Stimulated activated memory B cell treated with anti-CD40 and anti-IgM and Interleukin-4, amounts not matched to agents 10 μg/mL and 1 μg/mL and 100 μg/mL, for 72 hours (primary cell): ENCODE measurements around the gene SLC16A10.
"Not testable (repeated sequence)": the region's sequence is repeated elsewhere in the genome, so short reads cannot be mapped to it uniquely, and the experiment has no call there.

ENCODE experiments used
- ATAC-seq: fragments of 150-1000 bp; cut with Tn5 transposase; 2 replicates; pipeline ENCODE4 v1.10.0; 2021
- H3K27ac Mint-ChIP-seq: one replicate; pipeline ENCODE4 v1.8.0; 2022; ENCODE audit warnings: mild to moderate bottlenecking, mixed read lengths
- H3K27me3 Mint-ChIP-seq: one replicate; pipeline ENCODE4 v1.8.0; 2022; ENCODE audit warnings: mixed read lengths
- H3K36me3 Mint-ChIP-seq: one replicate; pipeline ENCODE4 v1.8.0; 2022; ENCODE audit warnings: mixed read lengths
- H3K4me1 Mint-ChIP-seq: one replicate; pipeline ENCODE4 v1.8.0; 2022; ENCODE audit warnings: mixed read lengths
- H3K4me3 Mint-ChIP-seq: one replicate; pipeline ENCODE4 v1.8.0; 2022; ENCODE audit warnings: mild to moderate bottlenecking, moderate library complexity, mixed read lengths
- H3K9me3 Mint-ChIP-seq: one replicate; pipeline ENCODE4 v1.8.0; 2022; ENCODE audit warnings: mixed read lengths

Gene SLC16A10

DNA sequence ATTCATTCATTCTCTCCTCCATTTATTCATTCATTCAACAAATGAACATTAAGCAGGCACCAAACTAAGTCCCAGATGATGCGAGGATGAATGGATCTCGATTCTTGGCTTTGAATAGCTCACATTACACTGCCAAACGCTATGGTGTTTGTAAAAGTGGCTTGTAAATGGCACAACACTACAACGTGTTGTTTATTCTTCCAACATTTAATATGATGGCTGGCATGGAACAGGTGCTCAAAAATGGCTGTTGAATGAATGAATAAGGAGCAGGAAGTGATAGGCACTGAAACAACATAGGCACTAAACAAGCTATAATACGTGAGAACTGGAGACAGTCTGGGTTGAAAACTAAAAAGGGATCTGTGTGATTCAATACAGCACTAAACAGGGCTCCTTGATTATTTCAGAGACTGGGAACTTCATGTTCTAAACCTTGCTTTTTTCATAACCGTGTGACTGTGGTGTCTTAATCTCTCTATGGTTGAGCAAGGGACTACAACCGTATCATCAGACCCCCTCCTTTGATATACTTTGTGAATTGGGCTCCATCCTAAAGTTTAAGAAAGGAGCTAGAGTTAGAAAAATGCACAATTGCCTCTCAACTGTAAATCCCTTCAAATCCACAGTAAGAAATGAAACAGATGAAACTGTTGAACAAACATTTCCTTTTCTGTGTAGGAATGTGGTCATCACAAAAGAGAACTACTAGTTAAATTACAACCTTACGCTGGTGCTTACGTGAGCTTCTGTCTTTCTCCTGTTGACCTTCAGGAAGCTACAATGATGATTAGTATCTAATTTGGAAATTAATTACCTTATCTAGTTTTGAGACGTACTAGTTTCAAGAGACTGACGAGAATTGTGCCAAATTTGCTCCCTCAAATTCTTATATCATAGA, 16.9 kb upstream of the SLC16A10 start:
- Mint-ChIP-seq H3K9me3 (no peaks in the 10 kb centered on the region), H3K4me1 (no peaks in the 10 kb centered on the region), H3K27ac (no peak overlapping the region), H3K4me3 (no peak overlapping the region), H3K36me3 (no peaks in the 10 kb centered on the region), H3K27me3 (peaks cover 59% of the 10 kb centered on the region)
- no peak for ATAC-seq

DNA sequence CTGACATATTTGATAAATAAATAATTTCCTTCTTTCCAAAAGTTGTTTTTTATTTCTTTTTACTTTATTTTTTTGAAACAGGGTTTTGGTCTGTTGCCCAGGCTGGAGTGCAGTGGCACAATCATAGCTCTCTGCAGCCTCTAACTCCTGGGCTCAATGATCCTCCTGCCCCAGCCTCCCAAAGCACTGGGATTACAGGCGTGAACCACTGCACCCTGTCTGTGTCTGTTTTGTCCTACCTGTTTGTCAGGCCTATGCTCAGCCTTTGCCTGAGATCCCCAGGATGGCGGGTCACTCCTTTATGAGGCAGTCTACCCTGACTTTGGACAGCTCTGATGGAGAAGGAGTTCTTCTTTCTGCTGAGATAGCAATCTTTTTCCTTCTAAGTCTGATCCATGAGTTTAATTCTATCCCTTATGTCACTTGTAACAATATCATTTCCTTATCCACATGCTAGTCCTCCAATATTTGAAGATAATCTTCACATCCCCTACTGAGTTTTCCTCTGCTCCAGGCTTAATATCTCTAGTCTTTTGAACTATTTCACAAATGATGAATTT, 14.4 kb upstream of the SLC16A10 start:
- Mint-ChIP-seq H3K27me3 (peaks cover 35% of the 10 kb centered on the region), H3K4me3 (no peak overlapping the region), H3K27ac (no peak overlapping the region), H3K9me3 (no peaks in the 10 kb centered on the region), H3K4me1 (no peaks in the 10 kb centered on the region), H3K36me3 (no peaks in the 10 kb centered on the region)
- no peak for ATAC-seq

DNA sequence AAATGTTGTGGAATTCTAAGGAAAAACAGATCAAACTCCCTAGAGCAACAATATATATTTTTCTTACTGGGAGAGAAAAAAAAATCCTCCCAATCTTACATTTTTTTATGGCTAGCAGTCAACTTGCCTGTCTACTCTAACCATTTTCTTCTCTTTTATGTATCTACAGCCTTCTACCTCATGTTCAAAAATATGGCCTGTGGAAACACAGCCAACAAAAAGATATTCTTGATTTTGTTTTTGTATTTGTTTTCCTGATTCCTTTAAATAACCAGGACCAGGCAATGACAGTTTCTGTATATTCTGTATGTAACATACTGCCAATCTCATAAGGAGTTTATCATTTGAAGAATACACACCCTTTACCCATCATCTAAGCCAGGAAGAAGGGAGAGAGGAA, 13.0 kb upstream of the SLC16A10 start:
- H3K36me3 Mint-ChIP-seq: no peaks in the 10 kb centered on the region
- H3K9me3 Mint-ChIP-seq: no peaks in the 10 kb centered on the region
- H3K27ac Mint-ChIP-seq: no peak overlapping the region
- no peaks in the 10 kb centered on the region for H3K4me1 Mint-ChIP-seq
- H3K4me3 Mint-ChIP-seq: no peak overlapping the region
- peaks cover 23% of the 10 kb centered on the region for H3K27me3 Mint-ChIP-seq
- ATAC-seq: no peak

DNA sequence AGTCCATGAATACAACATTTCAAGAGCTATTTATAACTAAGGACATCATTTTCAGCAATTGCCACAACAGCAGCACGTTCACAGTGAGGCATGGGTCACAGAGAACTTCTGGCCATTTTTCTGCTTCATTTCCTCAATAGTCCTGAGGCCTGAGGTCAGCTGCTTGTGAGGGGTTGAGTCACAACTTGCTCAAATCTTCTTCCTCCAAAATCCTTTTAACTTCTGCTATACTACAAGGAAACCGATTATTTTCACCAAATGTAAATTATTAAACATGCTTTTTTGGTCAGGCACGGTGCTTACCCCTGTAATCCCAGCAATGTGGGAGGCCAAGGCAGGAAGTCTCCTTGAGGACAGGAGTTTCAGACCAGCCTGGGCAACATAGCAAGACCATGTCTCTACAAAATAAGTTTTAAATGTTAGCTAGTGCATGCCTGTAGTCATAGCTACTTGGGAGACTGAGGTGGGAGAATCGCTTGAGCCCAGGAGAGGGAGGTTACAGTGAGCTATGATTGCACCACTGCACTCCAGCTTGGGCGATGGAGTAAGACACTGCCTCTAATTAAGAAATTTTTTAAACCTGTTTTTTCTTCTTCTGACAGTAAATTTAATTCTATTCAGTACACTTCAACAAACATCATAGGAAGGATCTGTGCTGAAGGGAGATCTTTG, 11.1 kb upstream of the SLC16A10 start:
- Mint-ChIP-seq H3K27ac (no peak overlapping the region), H3K4me1 (no peaks in the 10 kb centered on the region), H3K9me3 (no peaks in the 10 kb centered on the region), H3K36me3 (no peaks in the 10 kb centered on the region), H3K27me3 (peaks cover 23% of the 10 kb centered on the region), H3K4me3 (no peak overlapping the region)
- no peak for ATAC-seq

DNA sequence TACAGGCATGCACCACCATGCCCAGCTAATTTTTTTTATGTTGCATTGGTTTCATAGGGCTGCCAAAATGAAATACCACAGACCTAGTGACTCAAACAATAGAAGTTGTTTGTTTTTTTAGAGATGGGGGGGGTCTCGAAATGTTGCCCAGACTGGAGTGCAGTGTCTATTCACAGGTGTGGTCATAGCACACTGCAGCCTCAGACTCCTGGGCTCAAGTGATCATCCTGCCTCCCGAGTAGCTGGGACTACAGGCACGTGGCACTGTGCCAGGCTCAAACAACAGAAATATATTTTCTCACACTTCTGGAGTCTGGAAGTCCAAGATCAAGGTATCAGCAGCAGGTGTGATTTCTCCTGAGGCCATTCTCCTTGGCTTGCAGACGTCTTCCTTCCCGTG, 6.6 kb upstream of the SLC16A10 start:
- Mint-ChIP-seq H3K4me3 (no peak overlapping the region), H3K9me3 (no peaks in the 10 kb centered on the region), H3K36me3 (no peaks in the 10 kb centered on the region), H3K27ac (no peak overlapping the region), H3K27me3 (peaks cover 20% of the 10 kb centered on the region), H3K4me1 (no peaks in the 10 kb centered on the region)
- ATAC-seq: no peak

DNA sequence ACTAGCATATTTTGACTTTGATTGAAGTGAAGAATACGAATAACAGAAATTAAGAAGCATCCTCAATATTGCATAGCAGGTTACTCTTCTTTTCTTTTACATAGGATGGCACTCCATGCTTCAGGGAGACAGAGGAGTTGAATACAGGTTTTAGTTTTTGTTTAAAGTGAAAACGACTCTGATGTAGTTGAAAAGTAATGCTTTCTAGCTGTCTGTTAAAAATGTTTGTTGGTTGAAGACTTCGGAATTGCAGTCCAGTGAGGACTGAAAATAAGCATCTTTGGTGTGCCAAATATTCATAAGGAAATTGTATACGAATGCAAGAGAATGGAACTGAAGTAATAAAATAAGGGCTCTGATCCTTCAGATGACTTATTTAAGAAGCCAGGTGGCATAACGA, 618 bp upstream of the SLC16A10 start:
- Mint-ChIP-seq H3K4me3 (peak overlapping the region; percentile 71), H3K27me3 (peaks cover 59% of the 10 kb centered on the region), H3K36me3 (no peaks in the 10 kb centered on the region), H3K9me3 (no peaks in the 10 kb centered on the region), H3K27ac (no peak overlapping the region), H3K4me1 (peaks cover 22% of the 10 kb centered on the region)
- ATAC-seq: no peak

DNA sequence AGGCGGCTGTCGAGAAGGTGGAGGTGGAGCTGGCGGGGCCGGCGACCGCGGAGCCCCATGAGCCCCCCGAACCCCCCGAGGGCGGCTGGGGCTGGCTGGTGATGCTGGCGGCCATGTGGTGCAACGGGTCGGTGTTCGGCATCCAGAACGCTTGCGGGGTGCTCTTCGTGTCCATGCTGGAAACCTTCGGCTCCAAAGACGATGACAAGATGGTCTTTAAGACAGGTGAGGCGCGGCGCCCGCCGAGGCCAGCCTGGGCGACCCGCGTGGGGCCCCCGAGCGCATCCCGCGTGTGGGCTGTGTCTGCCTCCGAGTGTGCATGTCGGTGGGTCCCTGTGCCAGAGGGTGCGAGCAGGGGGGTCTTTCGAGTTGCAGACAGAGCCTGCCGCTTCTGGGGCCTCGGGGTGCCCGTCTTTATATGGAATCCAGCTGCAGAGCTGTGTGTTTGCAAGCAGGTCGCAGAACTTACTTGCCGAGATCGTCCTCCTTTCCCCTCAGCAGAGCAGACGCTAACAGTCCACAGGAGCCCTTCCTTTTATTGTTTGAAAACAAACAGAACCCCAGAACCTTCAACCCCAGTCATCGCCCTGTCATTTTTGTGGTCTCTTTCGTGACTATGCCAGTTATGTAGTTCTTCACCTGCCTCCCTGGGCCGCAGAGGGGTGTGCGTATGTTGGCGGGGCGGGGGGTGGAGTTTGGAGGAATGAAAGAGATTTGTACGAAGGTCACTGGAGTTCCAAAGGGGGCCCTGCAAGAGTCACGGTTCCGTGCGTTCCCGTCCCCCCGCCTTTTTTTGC, 766 bp downstream of the SLC16A10 start:
- peaks cover 22% of the 10 kb centered on the region for H3K4me1 Mint-ChIP-seq
- peak overlapping the region; percentile 53 for H3K27ac Mint-ChIP-seq
- no peaks in the 10 kb centered on the region for H3K9me3 Mint-ChIP-seq
- no peaks in the 10 kb centered on the region for H3K36me3 Mint-ChIP-seq
- peak overlapping the region; percentile 82 for H3K4me3 Mint-ChIP-seq
- ATAC-seq: peak; percentile 40
- H3K27me3 Mint-ChIP-seq: peaks cover 53% of the 10 kb centered on the region

DNA sequence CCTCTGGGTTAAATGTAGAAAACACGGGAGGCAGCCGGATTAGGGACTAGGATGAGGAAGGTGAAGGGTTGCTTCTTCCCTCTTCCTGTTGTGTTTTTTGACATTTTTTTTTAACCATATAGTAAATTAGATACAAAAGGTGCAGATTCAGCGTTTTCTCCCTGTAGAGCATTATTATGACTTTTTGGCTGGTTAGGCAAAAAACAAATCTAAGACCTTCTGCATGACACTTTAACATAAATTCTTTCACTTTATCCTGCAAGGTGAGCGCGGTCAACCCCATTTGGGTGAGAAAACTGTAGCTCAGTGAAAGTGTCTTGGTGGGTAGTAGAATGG, 1.3 kb downstream of the SLC16A10 start:
- peak overlapping the region; percentile 53 for H3K27ac Mint-ChIP-seq
- ATAC-seq: no peak
- peak overlapping the region; percentile 82 for H3K4me3 Mint-ChIP-seq
- H3K27me3 Mint-ChIP-seq: peaks cover 48% of the 10 kb centered on the region
- no peaks in the 10 kb centered on the region for H3K36me3 Mint-ChIP-seq
- no peaks in the 10 kb centered on the region for H3K9me3 Mint-ChIP-seq
- H3K4me1 Mint-ChIP-seq: peaks cover 22% of the 10 kb centered on the region

DNA sequence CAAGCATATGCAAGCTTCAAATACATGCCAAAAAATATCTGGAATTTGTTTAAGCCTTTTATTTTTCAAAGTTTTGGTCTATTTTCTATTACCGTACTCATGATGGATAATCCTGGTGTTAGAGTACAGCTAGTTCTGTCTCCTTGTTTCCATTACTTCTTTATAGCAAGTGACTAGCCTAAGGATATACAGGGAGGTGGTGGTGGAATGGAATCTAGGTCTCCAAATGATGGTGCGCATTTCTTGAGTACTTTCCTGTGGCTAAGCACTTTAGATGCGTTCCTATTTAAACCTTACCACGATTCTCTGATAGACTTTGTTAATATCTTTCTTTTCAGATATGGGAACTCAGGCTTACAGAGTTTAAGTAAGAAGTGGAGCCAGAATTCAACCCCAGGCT, 3.5 kb downstream of the SLC16A10 start:
- ATAC-seq: no peak
- Mint-ChIP-seq H3K27me3 (peaks cover 54% of the 10 kb centered on the region), H3K4me1 (peaks cover 22% of the 10 kb centered on the region), H3K27ac (no peak overlapping the region), H3K9me3 (peaks cover 3% of the 10 kb centered on the region), H3K36me3 (no peaks in the 10 kb centered on the region), H3K4me3 (no peak overlapping the region)

DNA sequence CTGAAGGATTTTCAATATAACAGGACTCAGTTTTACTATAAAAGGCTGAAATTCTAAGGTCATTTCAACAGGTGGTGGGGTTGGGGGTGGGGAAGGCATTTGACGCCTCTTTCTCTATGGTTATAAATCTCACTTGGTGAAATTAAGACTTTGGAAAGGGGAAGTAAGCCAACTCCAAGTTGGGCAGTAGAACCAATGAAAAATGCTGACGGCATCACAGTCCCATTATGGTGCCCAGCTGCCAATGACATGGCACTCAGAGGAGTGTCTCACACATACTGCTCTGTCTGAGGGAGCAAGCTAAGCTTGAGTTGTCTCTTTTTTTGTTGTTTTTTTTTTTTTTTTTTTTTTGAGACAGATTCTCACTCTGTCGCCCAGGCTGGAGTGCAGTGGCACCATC, 4.7 kb downstream of the SLC16A10 start:
- no peak for ATAC-seq
- Mint-ChIP-seq H3K27ac (no peak overlapping the region), H3K4me1 (peaks cover 13% of the 10 kb centered on the region), H3K27me3 (peaks cover 42% of the 10 kb centered on the region), H3K4me3 (no peak overlapping the region), H3K36me3 (no peaks in the 10 kb centered on the region), H3K9me3 (peaks cover 3% of the 10 kb centered on the region)

DNA sequence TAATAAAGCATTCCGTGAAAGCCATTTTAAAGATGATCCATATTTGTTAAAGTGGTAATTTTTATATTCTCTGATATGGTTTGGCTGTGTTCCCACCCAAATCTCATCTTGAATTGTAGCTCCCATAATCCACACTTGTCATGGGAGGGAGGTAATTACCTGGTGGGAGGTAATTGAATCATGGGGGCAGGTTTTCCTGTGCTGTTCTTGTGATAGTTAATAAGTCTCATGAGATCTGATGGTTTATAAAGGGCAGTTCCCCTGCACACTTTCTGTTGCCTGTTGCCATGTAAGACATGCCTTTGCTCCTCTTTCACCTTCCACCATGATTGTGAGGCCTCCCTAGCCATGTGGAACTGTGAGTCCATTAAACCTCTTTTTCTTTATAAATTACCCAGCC, 8.2 kb downstream of the SLC16A10 start:
- H3K4me3 Mint-ChIP-seq, H3K27ac Mint-ChIP-seq, ATAC-seq, H3K36me3 Mint-ChIP-seq, H3K9me3 Mint-ChIP-seq, H3K4me1 Mint-ChIP-seq: not testable (repeated sequence)
- H3K27me3 Mint-ChIP-seq: peaks cover 17% of the 10 kb centered on the region

DNA sequence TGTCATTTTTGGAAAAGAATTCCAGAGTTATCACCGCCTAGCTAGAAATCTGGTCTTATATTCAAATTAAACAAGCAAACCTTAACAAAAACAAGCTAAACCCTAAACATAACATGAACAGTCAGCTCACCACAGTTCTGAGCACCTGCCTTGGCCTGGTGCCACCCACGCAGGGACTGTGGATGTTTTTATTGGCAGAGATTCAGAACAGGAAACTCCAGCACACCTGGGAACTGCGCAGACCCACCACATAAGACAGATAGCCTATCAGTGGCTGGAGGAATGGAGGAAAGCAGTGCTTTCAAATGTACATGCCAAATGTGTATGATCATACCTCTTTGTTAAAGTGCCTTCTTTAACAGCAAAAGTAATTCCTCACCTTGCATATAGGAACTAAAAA, 8.9 kb downstream of the SLC16A10 start:
- Mint-ChIP-seq H3K9me3 (peaks cover 3% of the 10 kb centered on the region), H3K36me3 (no peaks in the 10 kb centered on the region), H3K4me1 (no peaks in the 10 kb centered on the region), H3K4me3 (no peak overlapping the region), H3K27me3 (peaks cover 16% of the 10 kb centered on the region), H3K27ac (no peak overlapping the region)
- no peak for ATAC-seq

DNA sequence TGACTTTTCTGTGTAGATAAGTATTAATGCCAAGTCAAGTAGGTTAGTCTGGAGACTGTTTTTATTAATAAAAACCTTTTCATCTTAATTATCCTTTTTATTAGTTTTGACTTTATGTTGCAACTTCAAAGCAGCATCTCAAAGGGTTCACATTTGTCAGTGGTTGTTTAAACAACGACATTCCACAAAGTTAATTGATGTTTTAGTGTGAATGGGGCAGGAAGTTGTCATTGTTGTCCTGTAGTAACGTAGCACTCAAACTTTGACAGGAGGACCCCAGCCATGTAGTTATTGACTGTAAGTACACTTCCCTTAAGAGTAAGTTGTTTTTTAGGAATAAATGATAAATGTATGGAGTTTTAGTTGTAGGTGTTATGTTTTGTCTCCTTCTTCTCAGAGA, 11.3 kb downstream of the SLC16A10 start:
- peaks cover 21% of the 10 kb centered on the region for H3K27me3 Mint-ChIP-seq
- H3K4me1 Mint-ChIP-seq: no peaks in the 10 kb centered on the region
- no peak overlapping the region for H3K4me3 Mint-ChIP-seq
- no peaks in the 10 kb centered on the region for H3K36me3 Mint-ChIP-seq
- ATAC-seq: no peak
- no peak overlapping the region for H3K27ac Mint-ChIP-seq
- H3K9me3 Mint-ChIP-seq: peaks cover 3% of the 10 kb centered on the region

DNA sequence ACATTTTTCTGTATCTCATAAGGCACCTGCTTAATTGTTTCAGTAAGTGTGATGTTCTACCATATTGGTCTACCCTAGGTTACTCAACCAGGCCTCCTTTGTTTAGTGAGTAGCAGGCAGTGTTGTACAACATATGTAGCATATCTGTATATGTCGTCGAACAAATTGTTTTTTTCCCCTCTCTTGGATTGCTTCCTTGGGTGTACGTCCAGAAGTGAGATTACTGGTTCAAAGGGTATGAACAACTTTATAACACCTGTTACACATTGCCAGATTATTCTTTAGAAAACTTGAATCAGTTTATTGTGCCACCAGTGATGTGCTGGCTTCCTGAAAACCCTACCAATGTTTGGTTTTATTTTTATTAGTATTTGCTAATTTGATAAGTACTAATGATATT, 14.7 kb downstream of the SLC16A10 start:
- Mint-ChIP-seq H3K27ac (no peak overlapping the region), H3K27me3 (peaks cover 14% of the 10 kb centered on the region), H3K36me3 (no peaks in the 10 kb centered on the region), H3K4me1 (no peaks in the 10 kb centered on the region), H3K4me3 (no peak overlapping the region), H3K9me3 (peaks cover 4% of the 10 kb centered on the region)
- ATAC-seq: no peak

DNA sequence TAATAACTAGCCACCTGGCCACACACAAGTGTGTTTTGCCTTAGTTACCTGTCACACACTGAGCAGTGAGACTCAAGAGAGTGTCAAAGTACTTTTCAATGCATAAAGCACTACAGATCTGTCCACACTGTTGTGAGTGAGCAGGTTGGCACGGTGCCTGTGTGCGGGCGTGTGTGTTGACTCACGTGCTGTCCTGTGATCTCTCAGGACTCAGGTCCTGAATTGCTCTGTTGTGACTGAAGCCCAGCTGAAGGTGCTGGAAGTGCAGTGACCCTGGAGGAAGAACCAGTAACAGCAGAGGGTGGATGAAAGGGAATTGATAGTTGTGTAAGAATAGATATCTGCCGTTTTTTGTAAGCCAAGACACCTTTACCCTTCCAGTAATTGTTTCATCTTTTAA, 18.3 kb downstream of the SLC16A10 start:
- Mint-ChIP-seq H3K27ac (no peak overlapping the region), H3K27me3 (peaks cover 24% of the 10 kb centered on the region), H3K9me3 (peaks cover 9% of the 10 kb centered on the region), H3K36me3 (no peaks in the 10 kb centered on the region), H3K4me3 (no peak overlapping the region), H3K4me1 (no peaks in the 10 kb centered on the region)
- no peak for ATAC-seq
